HG03196 (cell line): Measurements from ENCODE around the gene PLXNA1.

ENCODE experiments used
- ATAC-seq: cut with Tn5 transposase; IDR thresholded peaks from one replicate; pipeline ENCODE4 v1.9.1; 2021; ENCODE audit not compliant: unreplicated experiment

Gene PLXNA1

GRCh38 chr3:126999383-126999782 lies 16.5 kb downstream of the PLXNA1 start:
- ATAC-seq = no peak

GRCh38 chr3:127000119-127000518 lies 17.2 kb downstream of the PLXNA1 start:
- no peak for ATAC-seq

- no peak for ATAC-seq
Observed at GRCh38 chr3:127000761-127001160, 17.8 kb downstream of the PLXNA1 start.

- no peak for ATAC-seq
Observed at GRCh38 chr3:127001486-127002194, 18.7 kb downstream of the PLXNA1 start.

GRCh38 chr3:127002195-127003174 lies 19.6 kb downstream of the PLXNA1 start:
- no peak for ATAC-seq

- ATAC-seq = no peak
Observed at GRCh38 chr3:127003175-127003555, 20.2 kb downstream of the PLXNA1 start.

GRCh38 chr3:127003601-127004280 lies 20.8 kb downstream of the PLXNA1 start:
- ATAC-seq = no peak

- no peak for ATAC-seq
Observed at GRCh38 chr3:127004641-127005397, 21.9 kb downstream of the PLXNA1 start.

- ATAC-seq = no peak
Observed at GRCh38 chr3:127005864-127006500, 23.1 kb downstream of the PLXNA1 start.

- no peak for ATAC-seq
Observed at GRCh38 chr3:127006781-127007436, 24.0 kb downstream of the PLXNA1 start.

GRCh38 chr3:127008236-127008635 lies 25.3 kb downstream of the PLXNA1 start:
- no peak for ATAC-seq

GRCh38 chr3:127009531-127009930 lies 26.6 kb downstream of the PLXNA1 start:
- ATAC-seq = no peak

- ATAC-seq = no peak
Observed at GRCh38 chr3:127011270-127011992, 28.5 kb downstream of the PLXNA1 start.

GRCh38 chr3:127012091-127012490 lies 29.2 kb downstream of the PLXNA1 start:
- ATAC-seq = no peak

GRCh38 chr3:127013181-127013580 lies 30.3 kb downstream of the PLXNA1 start:
- ATAC-seq = no peak

GRCh38 chr3:127013758-127014535 lies 31.0 kb downstream of the PLXNA1 start:
- no peak for ATAC-seq

- no peak for ATAC-seq
Observed at GRCh38 chr3:127014536-127015281, 31.8 kb downstream of the PLXNA1 start.
